ENCODE data around the gene EXOC3L4. TPM values are rescaled to one million over a fixed set of nuclear protein-coding genes. Genes with fewer than 3 reads are reported as not detected.

Gene EXOC3L4
- total RNA-seq, 1 experiment from 2014 or later, result not detected

- no peak overlapping the region for H3K4me3 ChIP-seq (replicated peaks in 1 of 2; ENCODE audit: low read depth in 1 of 2, low read length in 2 of 2)
- ChIA-PET CTCF (no interaction called here), POLR2A (no interaction called here), RAD21 (ENCODE audit: low non-redundant PET in 1 of 2, low total read pairs in 2 of 2, uncharacterized antibody in 2 of 2, unreplicated experiment in 2 of 2) (no interaction called here)
- H3K27me3 ChIP-seq (ENCODE audit: insufficient read depth, low read length), result no peaks in the 10 kb centered on the region
- H4K20me1 ChIP-seq (ENCODE audit: insufficient read depth), result no peaks in the 10 kb centered on the region
- no TSS peak for BruUV-seq (replicated peaks)
- H3K36me3 ChIP-seq (ENCODE audit: control insufficient read depth in 1 of 2, insufficient read depth in 2 of 2, low read length in 2 of 2), result no peaks in the 10 kb centered on the region
- no peak overlapping the region for H3K27ac ChIP-seq (ENCODE audit: low read depth, low read length)
- no peak for ATAC-seq
- no peak overlapping the region for H3K9ac ChIP-seq (ENCODE audit: low read length)
- H3K79me2 ChIP-seq (ENCODE audit: insufficient read depth, low read length), result no peaks in the 10 kb centered on the region
- no peak overlapping the region for H3K4me2 ChIP-seq (ENCODE audit: low read length)
- no peak overlapping the region for H2AFZ ChIP-seq (ENCODE audit: low read depth, low read length, poor library complexity, severe bottlenecking)
- no peaks in the 10 kb centered on the region for H3K9me2 ChIP-seq (ENCODE audit: insufficient read depth)
- TF ChIP-seq ZNF274 (IDR thresholded peaks at IDR 0.05; ENCODE audit: low read depth, low read length) (no peak), REST (IDR thresholded peaks at IDR 0.05; ENCODE audit: low read depth) (no peak), SIN3A (IDR thresholded peaks at IDR 0.05; ENCODE audit: low read depth) (no peak), CBX3 (IDR thresholded peaks at IDR 0.05; ENCODE audit: low read depth) (no peak)
- TF ChIP-seq, protein P1, sequence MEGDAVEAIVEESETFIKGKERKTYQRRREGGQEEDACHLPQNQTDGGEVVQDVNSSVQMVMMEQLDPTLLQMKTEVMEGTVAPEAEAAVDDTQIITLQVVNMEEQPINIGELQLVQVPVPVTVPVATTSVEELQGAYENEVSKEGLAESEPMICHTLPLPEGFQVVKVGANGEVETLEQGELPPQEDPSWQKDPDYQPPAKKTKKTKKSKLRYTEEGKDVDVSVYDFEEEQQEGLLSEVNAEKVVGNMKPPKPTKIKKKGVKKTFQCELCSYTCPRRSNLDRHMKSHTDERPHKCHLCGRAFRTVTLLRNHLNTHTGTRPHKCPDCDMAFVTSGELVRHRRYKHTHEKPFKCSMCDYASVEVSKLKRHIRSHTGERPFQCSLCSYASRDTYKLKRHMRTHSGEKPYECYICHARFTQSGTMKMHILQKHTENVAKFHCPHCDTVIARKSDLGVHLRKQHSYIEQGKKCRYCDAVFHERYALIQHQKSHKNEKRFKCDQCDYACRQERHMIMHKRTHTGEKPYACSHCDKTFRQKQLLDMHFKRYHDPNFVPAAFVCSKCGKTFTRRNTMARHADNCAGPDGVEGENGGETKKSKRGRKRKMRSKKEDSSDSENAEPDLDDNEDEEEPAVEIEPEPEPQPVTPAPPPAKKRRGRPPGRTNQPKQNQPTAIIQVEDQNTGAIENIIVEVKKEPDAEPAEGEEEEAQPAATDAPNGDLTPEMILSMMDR (IDR thresholded peaks at IDR 0.05 in 2 of 3, conservative IDR thresholded peaks at IDR 0.05 in 1 of 3; ENCODE audit: borderline replicate concordance in 1 of 3, insufficient read depth in 1 of 3, low read depth in 2 of 3, low read length in 2 of 3), result no peak
- intact Hi-C loops (cut with micrococcal nuclease), result no loop called here
- peaks cover 8 to 13% of the 10 kb centered on the region in 2 experiments for H3K4me1 ChIP-seq (ENCODE audit: control insufficient read depth in 1 of 2, insufficient read depth in 2 of 2, low read length in 2 of 2)
- H3K9me3 ChIP-seq (ENCODE audit: control insufficient read depth in 1 of 2, insufficient read depth in 1 of 2, low read depth in 1 of 2, low read length in 2 of 2), result no peaks in the 10 kb centered on the region
- no peak for DNase-seq (ENCODE audit: low read depth, low spot score)
These were observed 5.6 kb upstream of the EXOC3L4 start for GRCh38 chr14:103088921-103089320.

All from HCT116 (cell line).